Islet of Langerhans (tissue), 1 donor: Measurements from ENCODE around the gene CNNM3.
"Not testable (repeated sequence)": the region's sequence is repeated elsewhere in the genome, so short reads cannot be mapped to it uniquely, and the experiment has no call there.

Source experiments
- FAIRE-seq: peaks from one replicate; lab custom pipeline; 2011; peaks lifted over from hg19 to GRCh38; lab: Jason Lieb, UNC

The CNNM3 gene

GRCh38 chr2:96841701-96842495 lies 25.8 kb downstream of the CNNM3 start:
- no peak for FAIRE-seq

- peak; percentile 89 for FAIRE-seq
These were observed 26.5 kb downstream of the CNNM3 start for GRCh38 chr2:96842600-96842999.

GRCh38 chr2:96843538-96844268 lies 27.6 kb downstream of the CNNM3 start, which contains the start of gene ANKRD23:
Gene ANKRD23 (minus strand): TSS chr2:96844021. CDS start chr2:96843992, 29 bp downstream.
- FAIRE-seq, result no peak

- no peak for FAIRE-seq
These were observed 28.3 kb downstream of the CNNM3 start for GRCh38 chr2:96844405-96844808.

- FAIRE-seq, result no peak
These were observed 30.8 kb downstream of the CNNM3 start for GRCh38 chr2:96846825-96847224.

- FAIRE-seq, result no peak
These were observed 31.5 kb downstream of the CNNM3 start for GRCh38 chr2:96847586-96847985.

GRCh38 chr2:96848264-96848663 lies 32.2 kb downstream of the CNNM3 start:
- no peak for FAIRE-seq

GRCh38 chr2:96852667-96853066 lies 36.6 kb downstream of the CNNM3 start:
- FAIRE-seq, result no peak

- no peak for FAIRE-seq
These were observed 37.3 kb downstream of the CNNM3 start for GRCh38 chr2:96853321-96853720.

- no peak for FAIRE-seq
These were observed 41.0 kb downstream of the CNNM3 start for GRCh38 chr2:96856776-96857666.

GRCh38 chr2:96857667-96858372 lies 41.8 kb downstream of the CNNM3 start, which contains the start of gene ANKRD39:
Gene ANKRD39 (minus strand): TSS chr2:96858016. CDS start chr2:96857987, 29 bp downstream.
- FAIRE-seq, result no peak

- no peak for FAIRE-seq
These were observed 43.1 kb downstream of the CNNM3 start for GRCh38 chr2:96859099-96859649.

- no peak for FAIRE-seq
These were observed 43.6 kb downstream of the CNNM3 start for GRCh38 chr2:96859681-96860064.

- no peak for FAIRE-seq
These were observed 44.3 kb downstream of the CNNM3 start for GRCh38 chr2:96860065-96861029.

- FAIRE-seq, result no peak
These were observed 45.0 kb downstream of the CNNM3 start for GRCh38 chr2:96861074-96861473.

- not testable (repeated sequence) for FAIRE-seq
These were observed 47.0 kb downstream of the CNNM3 start for GRCh38 chr2:96863056-96863455.

GRCh38 chr2:96863575-96864342 lies 47.7 kb downstream of the CNNM3 start:
- no peak for FAIRE-seq

GRCh38 chr2:96864343-96865091 lies 48.4 kb downstream of the CNNM3 start:
- FAIRE-seq, result no peak

- no peak for FAIRE-seq
These were observed 49.6 kb downstream of the CNNM3 start for GRCh38 chr2:96865654-96866053.
